SU-DHL-6 (cell line): ENCODE measurements around the gene MYRF.

Experiments used
- EZH2phosphoT487 ChIP-seq: fragments of 200-600 bp; sonication (generic), shearing (Covaris generic); conservative IDR thresholded peaks from 2 replicates; pipeline ENCODE4 v1.6.1; 2018; ENCODE audit warnings: mild to moderate bottlenecking, antibody characterized with exemption, low read length, moderate library complexity, mixed read lengths
- TF ChIP-seq, protein P1 (sequence below): fragments of 200-600 bp; sonication (generic); IDR thresholded peaks from one replicate; pipeline ENCODE4 v1.5.1; 2017; ENCODE audit warnings: antibody characterized with exemption, mild to moderate bottlenecking, low read length, moderate library complexity; ENCODE audit not compliant: insufficient read depth, poor library complexity, severe bottlenecking

DNA sequence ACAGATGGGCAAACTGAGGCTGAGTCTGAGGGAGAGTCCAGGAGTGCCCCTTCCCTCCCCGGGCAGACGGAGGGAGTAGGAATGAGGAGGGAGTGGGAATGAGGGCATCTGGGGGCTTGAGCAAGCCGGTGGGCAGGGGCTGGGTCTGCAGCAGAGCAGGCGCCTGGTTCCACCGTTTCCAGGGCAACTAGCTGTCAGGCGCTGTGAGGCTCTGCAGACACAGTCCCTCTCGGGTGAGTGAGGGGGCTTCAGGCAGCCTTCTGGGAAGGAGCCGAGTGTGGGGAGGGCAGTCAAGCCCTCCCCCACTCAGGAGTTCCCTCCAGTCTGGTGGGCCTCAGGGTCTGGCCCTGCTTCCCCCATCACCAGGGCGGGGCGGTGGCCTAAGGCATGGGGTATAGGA, 20.9 kb downstream of the MYRF start:
- TF ChIP-seq, protein P1, sequence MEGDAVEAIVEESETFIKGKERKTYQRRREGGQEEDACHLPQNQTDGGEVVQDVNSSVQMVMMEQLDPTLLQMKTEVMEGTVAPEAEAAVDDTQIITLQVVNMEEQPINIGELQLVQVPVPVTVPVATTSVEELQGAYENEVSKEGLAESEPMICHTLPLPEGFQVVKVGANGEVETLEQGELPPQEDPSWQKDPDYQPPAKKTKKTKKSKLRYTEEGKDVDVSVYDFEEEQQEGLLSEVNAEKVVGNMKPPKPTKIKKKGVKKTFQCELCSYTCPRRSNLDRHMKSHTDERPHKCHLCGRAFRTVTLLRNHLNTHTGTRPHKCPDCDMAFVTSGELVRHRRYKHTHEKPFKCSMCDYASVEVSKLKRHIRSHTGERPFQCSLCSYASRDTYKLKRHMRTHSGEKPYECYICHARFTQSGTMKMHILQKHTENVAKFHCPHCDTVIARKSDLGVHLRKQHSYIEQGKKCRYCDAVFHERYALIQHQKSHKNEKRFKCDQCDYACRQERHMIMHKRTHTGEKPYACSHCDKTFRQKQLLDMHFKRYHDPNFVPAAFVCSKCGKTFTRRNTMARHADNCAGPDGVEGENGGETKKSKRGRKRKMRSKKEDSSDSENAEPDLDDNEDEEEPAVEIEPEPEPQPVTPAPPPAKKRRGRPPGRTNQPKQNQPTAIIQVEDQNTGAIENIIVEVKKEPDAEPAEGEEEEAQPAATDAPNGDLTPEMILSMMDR = no peak
- no peak for TF ChIP-seq EZH2phosphoT487
